Inflammatory macrophage treated with lipopolysaccharide for 1 hour (primary cell): ENCODE results near the gene RGS3.
"Not testable (repeated sequence)": the region's sequence is repeated elsewhere in the genome, so short reads cannot be mapped to it uniquely, and the experiment has no call there.

ENCODE experiments used
- DNase-seq, 2 donors: peaks; one replicate each; pipeline ENCODE4 v3.0.0-alpha.2; 2020 to 2022

The RGS3 gene

GRCh38 chr9:113624721-113625120 lies 161.2 kb downstream of the RGS3 start:
- no peak for DNase-seq

DNA sequence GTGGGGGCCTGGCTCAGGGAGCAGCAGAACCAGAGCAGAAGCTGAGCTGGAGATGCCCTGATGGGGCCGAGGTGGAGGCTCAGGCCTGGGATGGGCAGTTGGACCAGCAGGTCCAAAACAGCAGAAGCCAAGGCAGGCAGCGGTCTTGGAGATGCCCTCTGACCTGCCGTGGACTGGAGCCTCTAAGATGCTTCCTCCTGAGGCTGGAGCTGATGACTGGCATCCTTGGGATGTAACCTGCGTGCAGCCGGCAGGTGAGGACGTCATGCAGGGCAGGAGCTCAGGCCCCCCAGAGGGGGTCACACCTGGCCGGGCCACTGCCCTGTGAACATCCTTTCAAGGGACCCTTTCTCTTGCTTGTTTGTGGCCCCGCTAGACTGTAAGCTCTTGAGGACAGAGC lies 162.0 kb downstream of the RGS3 start:
- no peak for DNase-seq

DNA sequence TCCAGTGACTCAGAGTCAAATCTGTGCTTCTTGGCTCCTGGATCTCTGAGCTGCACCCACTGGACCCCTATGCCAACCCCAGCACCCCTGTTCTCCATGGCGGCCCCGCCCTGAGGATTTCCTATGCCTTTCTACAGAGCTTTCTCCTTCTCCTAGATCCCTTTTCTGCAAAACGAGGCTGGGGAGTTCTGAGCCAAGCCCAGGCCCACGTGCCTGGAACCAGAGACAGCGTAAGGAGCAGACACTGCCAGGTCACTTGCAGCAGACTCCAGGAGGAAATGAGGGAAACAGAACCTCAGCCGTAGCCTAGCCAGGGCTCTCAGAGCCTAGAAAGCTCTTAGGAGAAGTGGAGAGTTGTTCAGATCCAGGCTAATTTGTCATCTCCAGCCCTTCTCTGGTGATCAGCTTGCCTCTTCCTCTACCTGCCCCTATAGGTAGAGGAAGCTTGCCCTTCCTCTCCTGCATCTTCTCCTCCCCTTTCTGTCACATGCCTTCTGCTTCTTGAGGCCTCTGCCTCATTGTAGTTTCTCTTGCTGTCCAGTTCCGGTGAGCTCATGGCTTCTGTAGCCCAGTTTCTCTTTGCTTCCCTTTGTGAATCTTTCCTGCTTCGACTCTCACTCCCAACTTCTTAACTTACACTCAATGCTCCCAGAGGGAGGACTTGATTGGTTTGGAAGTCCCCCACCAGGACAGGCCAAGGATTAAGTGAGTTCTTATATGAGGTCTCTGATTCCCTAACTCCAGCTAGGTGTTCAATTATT lies 163.4 kb downstream of the RGS3 start:
- no peak for DNase-seq

DNA sequence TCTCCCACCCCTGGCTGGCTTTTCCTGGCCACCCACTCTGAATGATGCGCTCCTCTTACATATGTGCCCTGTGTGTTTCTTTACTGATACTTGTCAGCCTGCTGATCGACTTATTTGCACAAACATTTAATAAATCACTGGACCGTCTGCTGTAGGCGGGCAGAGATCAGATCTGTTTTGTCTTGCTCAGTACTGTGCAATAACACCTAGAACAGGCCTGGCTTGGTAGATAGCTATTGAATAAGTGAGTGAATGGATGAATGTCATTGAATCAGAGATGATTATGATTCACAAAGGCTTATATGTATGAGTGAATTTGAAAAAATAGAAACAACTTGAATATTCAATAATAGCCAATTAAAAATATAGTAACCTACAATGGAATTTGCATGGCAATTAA lies 165.1 kb downstream of the RGS3 start:
- DNase-seq, result no peak

DNA sequence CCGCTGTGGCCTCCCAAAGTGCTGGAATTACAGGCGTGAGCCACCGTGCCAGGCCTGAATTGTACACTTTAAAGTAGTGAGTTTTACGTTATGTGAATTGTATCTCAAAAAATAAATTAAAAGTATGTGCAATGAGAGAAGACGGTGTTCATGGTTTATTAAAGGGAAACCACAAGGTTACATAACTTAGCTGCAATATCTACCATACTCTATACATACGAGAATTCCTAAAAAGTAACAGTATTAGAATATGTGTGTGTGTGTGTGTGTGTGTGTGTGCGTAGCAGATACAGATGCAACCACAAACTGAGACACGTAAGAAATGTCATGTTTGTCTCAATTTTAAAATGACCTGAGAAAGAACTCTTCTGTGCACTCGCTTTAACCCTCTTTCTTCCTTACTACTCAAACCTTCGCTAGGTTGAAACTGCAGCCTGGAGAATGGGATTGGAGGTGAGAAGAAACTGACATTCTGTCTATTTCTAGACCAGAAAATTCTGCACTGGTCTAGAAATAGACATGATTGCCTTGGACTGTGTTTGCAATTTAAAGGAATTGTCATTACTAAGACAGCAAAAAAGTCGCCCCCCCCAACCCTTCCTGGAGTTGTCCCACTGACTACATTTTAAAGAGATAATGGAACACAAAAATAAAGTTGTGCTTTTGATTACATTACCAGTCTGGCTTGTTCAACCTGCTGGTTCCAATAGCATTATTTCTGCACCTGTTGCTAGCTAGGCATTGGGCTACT lies 167.0 kb downstream of the RGS3 start:
- peak; percentile 31 to 35 for DNase-seq

DNA sequence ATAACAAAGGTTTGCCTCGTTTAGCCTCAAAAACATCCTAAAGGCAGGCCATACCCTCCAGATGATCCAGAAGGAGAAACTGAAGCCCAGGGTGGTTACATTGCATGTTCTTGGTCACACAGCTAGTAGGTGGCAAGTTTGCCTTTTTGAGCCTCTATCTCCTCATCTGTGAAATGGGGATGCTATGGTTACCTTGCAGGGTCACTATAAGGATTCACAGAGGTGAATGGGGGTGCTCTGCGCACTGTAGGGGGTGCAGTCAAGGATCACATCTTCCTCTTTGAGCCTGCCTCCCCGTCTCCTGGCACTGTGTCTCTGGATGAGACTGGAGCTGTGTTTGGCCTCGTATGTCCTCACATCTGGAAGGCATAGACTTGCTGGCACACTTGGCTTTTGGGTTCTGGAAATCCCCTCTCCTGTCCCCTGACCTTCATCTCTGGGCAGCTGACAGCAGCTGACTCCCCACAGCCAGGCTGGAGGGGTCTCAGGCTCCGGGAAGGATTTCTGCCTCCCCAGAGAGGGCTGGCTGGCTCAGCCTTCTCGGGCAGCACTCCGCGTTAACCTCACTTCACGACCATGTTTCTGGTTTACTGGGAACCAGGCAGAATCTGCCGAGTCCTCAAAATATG lies 167.7 kb downstream of the RGS3 start:
- DNase-seq, result no peak

DNA sequence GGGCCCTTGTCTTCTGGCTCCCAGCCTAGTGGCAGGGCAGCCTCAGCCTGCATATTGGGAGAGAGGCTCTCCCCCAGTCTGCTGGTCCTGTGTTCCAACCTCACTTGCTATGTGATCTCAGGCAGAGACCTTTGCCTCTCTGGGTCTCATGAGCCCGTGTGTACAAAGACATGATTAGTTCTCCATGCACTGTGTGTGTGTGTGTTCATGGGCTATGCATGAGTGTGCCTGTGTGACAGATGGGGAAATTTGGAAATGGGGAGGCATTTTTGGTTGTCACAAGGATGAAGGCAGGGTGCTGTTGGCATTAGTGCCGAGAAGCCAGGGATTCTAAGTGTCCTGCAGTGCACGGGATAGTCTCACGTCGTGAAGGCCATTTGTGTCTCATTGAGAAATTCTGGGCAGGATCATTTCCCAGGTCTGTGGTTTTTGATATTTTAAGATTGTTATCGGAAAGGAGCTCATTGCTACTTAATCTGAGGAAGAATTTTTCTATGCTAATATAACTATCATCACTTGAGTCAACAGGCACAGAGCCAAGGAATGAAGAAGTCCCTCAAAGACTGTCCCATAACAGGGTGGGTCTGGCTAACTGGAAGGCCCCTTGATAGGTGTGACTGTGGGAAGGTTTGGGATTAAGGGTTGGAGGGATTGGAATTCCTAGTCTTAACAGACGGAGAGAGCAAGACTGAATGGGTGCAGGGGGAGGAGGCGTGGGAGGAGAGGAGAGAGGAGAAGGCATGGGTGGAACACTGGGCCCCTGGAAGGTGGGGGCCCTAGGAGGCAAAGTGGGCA lies 168.5 kb downstream of the RGS3 start:
- DNase-seq, result no peak

- peak; percentile 73 to 79 for DNase-seq
Measured at GRCh38 chr9:113632776-113633590, 169.5 kb downstream of the RGS3 start.

DNA sequence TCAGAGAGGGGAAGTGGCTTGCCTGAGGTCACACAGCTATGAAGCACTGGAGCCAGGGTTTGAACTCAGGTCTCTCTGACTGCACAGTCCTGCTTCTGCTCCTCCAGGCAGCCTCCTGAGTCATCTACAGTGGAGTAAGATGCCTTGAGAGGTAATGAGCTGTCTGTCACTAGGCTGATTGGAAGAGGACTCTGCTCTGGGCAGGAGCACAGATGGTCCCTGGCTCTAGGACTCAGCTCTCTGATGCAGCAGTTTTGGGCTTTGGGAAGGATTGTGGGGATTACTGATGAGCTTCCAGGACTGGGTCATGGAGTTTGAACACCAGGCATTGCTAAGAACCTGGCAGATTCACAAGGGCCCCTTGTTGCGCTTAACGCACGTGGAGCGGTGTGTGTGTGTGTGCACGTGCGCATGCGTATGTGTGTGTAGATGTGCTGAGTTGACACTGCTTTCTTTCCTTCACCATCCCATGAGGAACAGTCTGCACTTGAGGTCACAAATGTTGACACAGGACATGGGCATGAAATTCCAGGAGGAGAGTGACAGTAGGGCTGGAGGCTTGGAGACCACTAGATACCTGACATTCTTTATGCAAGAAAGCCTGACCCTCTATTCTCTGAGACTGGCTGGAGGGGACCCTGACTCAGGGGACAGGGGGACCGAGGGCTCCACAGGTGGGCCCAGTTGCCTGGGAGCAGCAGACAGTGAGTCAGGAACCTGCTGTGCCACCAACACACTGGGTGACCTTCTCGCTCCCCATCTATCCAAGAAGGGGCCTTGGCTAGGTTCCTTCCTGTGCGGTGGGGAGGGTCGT lies 170.5 kb downstream of the RGS3 start:
- peak in 1 of 2 donors; percentile 29 for DNase-seq

DNA sequence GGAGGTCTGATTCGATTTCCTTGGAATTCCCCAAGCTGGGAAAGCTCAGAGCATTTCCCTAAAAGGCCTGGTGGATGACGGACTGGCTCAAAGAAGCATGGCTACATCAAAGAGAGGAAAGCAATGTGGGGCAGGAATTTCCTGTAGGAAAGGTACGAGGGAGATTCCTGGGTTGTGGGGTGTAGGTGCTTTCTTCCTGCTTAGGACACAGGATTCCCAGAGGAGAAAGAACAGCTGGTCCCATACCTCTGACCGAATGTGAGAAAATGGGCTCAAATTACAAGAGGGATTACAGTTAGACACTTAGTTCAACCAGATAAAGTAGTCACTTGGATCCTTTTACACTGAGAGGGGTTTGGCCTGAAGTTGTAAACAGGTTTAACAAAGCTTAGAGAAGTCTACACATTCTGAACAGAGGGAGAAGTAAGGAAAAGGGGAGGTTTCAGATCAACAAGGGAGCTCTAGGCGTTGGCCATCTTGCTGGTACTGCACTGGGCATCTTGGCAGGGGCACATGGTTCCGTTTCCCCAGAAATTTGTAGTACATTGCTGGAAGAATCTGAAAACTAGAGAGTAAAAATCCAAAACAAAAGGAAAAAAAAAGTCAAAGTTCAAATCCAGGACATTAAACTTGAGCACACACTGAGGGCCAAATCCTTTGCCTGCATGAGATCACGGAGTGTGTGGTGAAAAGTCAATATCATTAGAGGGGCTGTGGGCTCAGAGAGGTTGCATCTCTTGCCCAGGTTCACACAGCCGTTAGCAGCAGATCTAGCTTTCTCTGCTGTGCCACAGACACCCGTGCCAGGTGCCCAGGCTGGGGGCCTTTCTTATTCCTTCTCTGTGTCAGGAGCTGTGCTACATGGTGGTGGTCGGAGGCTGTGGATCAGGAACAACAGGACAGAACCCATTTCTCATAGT lies 171.3 kb downstream of the RGS3 start:
- no peak for DNase-seq

GRCh38 chr9:113635586-113635985 lies 172.1 kb downstream of the RGS3 start:
- DNase-seq, result no peak

GRCh38 chr9:113636165-113636564 lies 172.6 kb downstream of the RGS3 start:
- DNase-seq, result no peak

GRCh38 chr9:113636693-113637092 lies 173.2 kb downstream of the RGS3 start:
- DNase-seq, result no peak

DNA sequence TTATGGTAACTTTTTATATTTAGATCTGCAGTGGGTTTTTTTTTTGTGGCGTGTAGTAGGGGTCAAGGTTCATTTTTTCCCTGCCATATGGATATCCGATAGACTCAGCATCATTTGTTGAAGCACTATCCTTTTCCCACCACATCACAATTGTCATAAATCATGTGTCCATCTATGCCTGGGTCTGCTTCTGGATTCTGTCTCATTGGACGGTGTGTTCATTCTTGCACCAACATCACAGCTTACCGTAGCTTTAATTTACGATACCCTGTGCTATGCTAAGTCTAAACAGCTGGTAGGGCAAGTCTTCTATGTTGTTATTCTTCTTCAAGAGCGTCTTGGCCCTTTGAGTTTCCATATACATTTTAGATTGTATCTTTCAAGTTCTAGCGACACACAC lies 175.0 kb downstream of the RGS3 start:
- DNase-seq, result no peak

- no peak for DNase-seq
Measured at GRCh38 chr9:113638897-113639296, 175.4 kb downstream of the RGS3 start.

- DNase-seq, result not testable (repeated sequence)
Measured at GRCh38 chr9:113639411-113639970, 176.0 kb downstream of the RGS3 start.

GRCh38 chr9:113640418-113640817 lies 176.9 kb downstream of the RGS3 start:
- DNase-seq, result no peak

DNA sequence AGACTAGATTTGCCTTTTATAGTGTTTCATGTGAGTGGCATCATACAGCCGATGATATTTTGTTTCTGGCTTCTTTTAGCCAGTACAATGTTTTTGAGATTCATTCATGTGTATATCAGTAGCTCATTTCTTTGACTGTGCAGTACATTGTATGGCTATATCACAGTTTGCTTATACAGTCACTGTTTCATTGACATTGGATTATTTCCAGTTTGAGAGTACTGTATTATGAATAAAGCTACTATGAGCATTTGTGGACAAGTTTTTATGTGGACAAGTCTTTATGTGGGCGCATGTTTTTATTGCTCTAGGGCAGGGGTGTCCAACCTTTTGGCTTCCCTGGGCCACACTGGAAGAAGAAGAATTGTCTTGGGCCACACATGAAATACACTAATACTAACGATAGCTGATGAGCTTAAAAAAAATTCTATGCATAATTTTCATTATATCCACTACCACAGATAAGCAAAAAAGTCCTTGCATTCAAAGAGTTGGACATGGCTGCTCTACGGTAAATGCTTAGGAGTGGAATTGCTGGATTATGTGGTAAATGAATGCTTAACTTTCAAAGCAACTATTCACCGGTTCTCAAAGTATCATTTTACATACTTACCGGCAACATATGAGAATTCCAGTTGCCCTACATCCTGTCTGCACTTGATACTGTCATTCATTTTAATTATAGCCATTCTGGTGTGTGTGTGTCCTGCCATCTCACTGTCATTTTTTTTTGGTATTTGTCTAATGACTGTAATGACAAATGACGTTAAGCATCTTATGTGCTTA lies 177.8 kb downstream of the RGS3 start:
- DNase-seq, result no peak

GRCh38 chr9:113644321-113644720 lies 180.8 kb downstream of the RGS3 start:
- no peak for DNase-seq
